H1 (cell line): ENCODE results near the gene DAPK1.

ENCODE experiments used
- BACH1 ChIP-seq: IDR thresholded peaks from 2 replicates; pipeline ENCODE4 v1.6.1; 2012; ENCODE audit warnings: low read length, improper control_type of control experiment
- BRCA1 ChIP-seq: IDR thresholded peaks from 2 replicates; pipeline ENCODE4 v1.6.1; 2012; ENCODE audit warnings: low read depth, low read length, improper control_type of control experiment
- EP300 ChIP-seq, 2 experiments: IDR thresholded peaks; 1 replicate in 1 of 2; 2 replicates in 1 of 2; pipeline ENCODE4 v1.6.1; 2011 to 2012; ENCODE audit warnings: low read depth in 2 of 2, low read length in 2 of 2, mild to moderate bottlenecking in 2 of 2, borderline replicate concordance in 1 of 2, inconsistent platforms in 1 of 2, moderate library complexity in 1 of 2
- FOSL1 ChIP-seq: IDR thresholded peaks from 2 replicates; pipeline ENCODE4 v1.6.1; 2011; ENCODE audit warnings: mild to moderate bottlenecking, low read depth, low read length, moderate library complexity; ENCODE audit not compliant: insufficient read depth
- GTF2F1 ChIP-seq: IDR thresholded peaks from 2 replicates; pipeline ENCODE4 v1.6.1; 2012; ENCODE audit warnings: low read depth, low read length, improper control_type of control experiment, borderline replicate concordance
- JUND ChIP-seq: IDR thresholded peaks from 2 replicates; pipeline ENCODE4 v1.6.1; 2011; ENCODE audit warnings: mild to moderate bottlenecking, improper control_type of control experiment, low read length
- KDM4A ChIP-seq: IDR thresholded peaks from one replicate; pipeline ENCODE4 v1.7.1; 2012; ENCODE audit warnings: low read depth, mild to moderate bottlenecking, moderate library complexity, low read length, inconsistent platforms; ENCODE audit not compliant: severe bottlenecking
- PHF8 ChIP-seq: fragments of 200-600 bp; sonication (generic); conservative IDR thresholded peaks from 2 replicates; pipeline ENCODE4 v1.7.1; 2012; ENCODE audit warnings: low read depth, mild to moderate bottlenecking, inconsistent platforms, low read length, moderate library complexity
- POLR2A ChIP-seq, 2 experiments: IDR thresholded peaks; 1 replicate in 1 of 2; 2 replicates in 1 of 2; pipeline ENCODE4 v1.6.1; 2011; ENCODE audit warnings: low read depth in 2 of 2, low read length in 2 of 2, mild to moderate bottlenecking in 2 of 2; ENCODE audit errors: control extremely low read depth in 1 of 2
- RNF2 ChIP-seq: fragments of 200-900, 300-1000 bp; sonication (generic); IDR thresholded peaks from 2 replicates; pipeline ENCODE4 v1.7.1; 2016; ENCODE audit warnings: borderline replicate concordance, low read depth, mild to moderate bottlenecking, antibody characterized with exemption, low read length; ENCODE audit not compliant: poor library complexity, severe bottlenecking; ENCODE audit errors: missing control alignments
- SIX5 ChIP-seq: IDR thresholded peaks from 2 replicates; pipeline ENCODE4 v1.6.1; 2011; ENCODE audit warnings: mild to moderate bottlenecking, low read depth, low read length
- SP1 ChIP-seq: IDR thresholded peaks from 2 replicates; pipeline ENCODE4 v1.6.1; 2011; ENCODE audit warnings: low read depth, low read length
- TF ChIP-seq, protein P1 (sequence below), 3 experiments: IDR thresholded peaks; 1 replicate in 2 of 3; 2 replicates in 1 of 3; pipeline versions ENCODE4 v1.5.1 to v1.6.1; 2011; ENCODE audit warnings: low read length in 3 of 3, mild to moderate bottlenecking in 3 of 3, inconsistent platforms in 2 of 3, low read depth in 1 of 3, moderate library complexity in 1 of 3; ENCODE audit not compliant: insufficient read depth in 1 of 3; ENCODE audit errors: control extremely low read depth in 1 of 3

DNA sequence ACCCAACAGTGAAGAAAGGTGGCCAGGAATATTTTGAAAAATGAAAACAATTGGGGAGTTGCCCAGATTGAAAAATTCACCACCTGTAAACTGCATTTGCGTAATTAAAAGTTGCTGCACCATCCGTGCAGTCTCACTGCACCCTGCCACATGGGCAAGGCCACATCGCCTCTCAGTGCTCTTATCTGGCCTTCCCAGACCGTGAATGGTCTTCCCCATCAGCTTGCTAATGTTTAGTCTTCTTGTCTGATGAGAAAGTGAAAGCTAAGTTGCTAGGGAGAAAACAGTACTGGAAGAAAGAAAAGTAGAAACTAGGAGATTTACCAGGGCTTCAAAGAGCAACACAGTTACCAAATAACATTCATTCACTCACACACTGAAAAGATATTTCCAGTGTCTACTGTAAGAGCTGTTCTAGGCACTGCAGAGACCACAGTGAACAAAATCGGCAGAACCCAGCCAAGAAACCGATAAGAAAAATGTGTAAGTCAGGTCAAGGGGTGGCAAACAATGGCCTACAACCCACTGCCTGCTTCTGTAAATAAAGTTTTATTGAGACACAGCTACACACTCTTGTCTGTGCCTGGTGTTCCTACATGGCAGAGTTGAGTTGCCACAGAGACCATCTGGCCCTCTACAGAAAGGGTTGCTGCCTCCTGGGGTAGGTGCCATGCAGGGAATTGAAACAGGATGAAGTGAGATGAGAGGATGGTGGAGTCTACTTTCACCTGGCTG, 177.1 kb downstream of the DAPK1 start:
- TF ChIP-seq RNF2 (no peak), POLR2A (IDR thresholded peaks at IDR 0.05; ENCODE audit: control extremely low read depth in 1 of 2, low read depth in 2 of 2, low read length in 2 of 2) (no peak), FOSL1 (no peak), BRCA1 (no peak), GTF2F1 (no peak), PHF8 (no peak), JUND (no peak), EP300 (IDR thresholded peaks at IDR 0.05; ENCODE audit: borderline replicate concordance in 1 of 2, low read depth in 2 of 2, low read length in 2 of 2) (no peak), KDM4A (no peak), SP1 (no peak), SIX5 (no peak), BACH1 (no peak)
- TF ChIP-seq, protein P1, sequence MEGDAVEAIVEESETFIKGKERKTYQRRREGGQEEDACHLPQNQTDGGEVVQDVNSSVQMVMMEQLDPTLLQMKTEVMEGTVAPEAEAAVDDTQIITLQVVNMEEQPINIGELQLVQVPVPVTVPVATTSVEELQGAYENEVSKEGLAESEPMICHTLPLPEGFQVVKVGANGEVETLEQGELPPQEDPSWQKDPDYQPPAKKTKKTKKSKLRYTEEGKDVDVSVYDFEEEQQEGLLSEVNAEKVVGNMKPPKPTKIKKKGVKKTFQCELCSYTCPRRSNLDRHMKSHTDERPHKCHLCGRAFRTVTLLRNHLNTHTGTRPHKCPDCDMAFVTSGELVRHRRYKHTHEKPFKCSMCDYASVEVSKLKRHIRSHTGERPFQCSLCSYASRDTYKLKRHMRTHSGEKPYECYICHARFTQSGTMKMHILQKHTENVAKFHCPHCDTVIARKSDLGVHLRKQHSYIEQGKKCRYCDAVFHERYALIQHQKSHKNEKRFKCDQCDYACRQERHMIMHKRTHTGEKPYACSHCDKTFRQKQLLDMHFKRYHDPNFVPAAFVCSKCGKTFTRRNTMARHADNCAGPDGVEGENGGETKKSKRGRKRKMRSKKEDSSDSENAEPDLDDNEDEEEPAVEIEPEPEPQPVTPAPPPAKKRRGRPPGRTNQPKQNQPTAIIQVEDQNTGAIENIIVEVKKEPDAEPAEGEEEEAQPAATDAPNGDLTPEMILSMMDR (IDR thresholded peaks at IDR 0.05; ENCODE audit: control extremely low read depth in 1 of 3, insufficient read depth in 1 of 3, low read depth in 1 of 3, low read length in 3 of 3), result no peak
